ENCODE data around the gene FAM98B. TPM values are rescaled to one million over a fixed set of nuclear protein-coding genes. Genes with fewer than 3 reads are reported as not detected.
"Not testable (repeated sequence)": the region's sequence is repeated elsewhere in the genome, so short reads cannot be mapped to it uniquely, and the experiment has no call there.

FAM98B gene
- total RNA-seq, 1 experiment from 2014 or later: 26.5 TPM

DNA sequence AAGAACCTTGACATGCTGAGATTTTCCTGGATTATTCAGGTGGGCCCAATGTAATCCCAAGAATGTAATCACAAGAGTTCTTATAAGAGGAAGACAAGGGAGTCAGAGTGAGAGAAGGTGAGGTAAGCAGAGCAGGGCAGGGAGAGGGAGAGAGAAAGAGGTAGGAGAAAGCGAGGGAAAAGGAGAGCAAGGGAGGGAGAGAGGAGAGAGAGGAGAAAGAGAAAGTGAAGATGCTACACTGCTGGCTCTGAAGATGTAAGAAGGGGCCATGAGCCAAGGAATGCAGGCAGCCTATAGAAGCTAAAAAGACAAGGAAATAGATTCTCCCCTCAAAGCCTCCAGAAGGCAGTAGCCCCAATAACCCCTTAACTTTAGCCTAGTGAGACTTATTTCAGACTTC is 28.7 kb upstream of the FAM98B start:
- POLR2A ChIA-PET: no interaction called here
- TF ChIP-seq, protein P1, sequence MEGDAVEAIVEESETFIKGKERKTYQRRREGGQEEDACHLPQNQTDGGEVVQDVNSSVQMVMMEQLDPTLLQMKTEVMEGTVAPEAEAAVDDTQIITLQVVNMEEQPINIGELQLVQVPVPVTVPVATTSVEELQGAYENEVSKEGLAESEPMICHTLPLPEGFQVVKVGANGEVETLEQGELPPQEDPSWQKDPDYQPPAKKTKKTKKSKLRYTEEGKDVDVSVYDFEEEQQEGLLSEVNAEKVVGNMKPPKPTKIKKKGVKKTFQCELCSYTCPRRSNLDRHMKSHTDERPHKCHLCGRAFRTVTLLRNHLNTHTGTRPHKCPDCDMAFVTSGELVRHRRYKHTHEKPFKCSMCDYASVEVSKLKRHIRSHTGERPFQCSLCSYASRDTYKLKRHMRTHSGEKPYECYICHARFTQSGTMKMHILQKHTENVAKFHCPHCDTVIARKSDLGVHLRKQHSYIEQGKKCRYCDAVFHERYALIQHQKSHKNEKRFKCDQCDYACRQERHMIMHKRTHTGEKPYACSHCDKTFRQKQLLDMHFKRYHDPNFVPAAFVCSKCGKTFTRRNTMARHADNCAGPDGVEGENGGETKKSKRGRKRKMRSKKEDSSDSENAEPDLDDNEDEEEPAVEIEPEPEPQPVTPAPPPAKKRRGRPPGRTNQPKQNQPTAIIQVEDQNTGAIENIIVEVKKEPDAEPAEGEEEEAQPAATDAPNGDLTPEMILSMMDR (IDR thresholded peaks at IDR 0.05; ENCODE audit: unreplicated experiment): no peak
- intact Hi-C loops (cut with micrococcal nuclease): no loop called here
- no peaks in the 10 kb centered on the region for H3K36me3 Mint-ChIP-seq (ENCODE audit: insufficient read depth, unreplicated experiment)
- BruUV-seq (replicated peaks): no TSS peak
- no peaks in the 10 kb centered on the region for H3K4me1 Mint-ChIP-seq (ENCODE audit: insufficient read depth, unreplicated experiment)
- no peak for DNase-seq (ENCODE audit: unreplicated experiment)
- H3K27ac Mint-ChIP-seq (ENCODE audit: low read depth, unreplicated experiment): no peak overlapping the region
- peaks cover 13% of the 10 kb centered on the region for H3K9me3 Mint-ChIP-seq (ENCODE audit: unreplicated experiment)
- CTCF ChIA-PET: interaction anchor here (0.6 to 1.7 kb wide), 4 partner anchors 15 to 429 kb away, joined by 3 to 13 read pairs (median 4); no protein-coding TSS in a partner anchor
- no peak overlapping the region for H3K4me3 Mint-ChIP-seq (ENCODE audit: unreplicated experiment)
- H3K27me3 Mint-ChIP-seq (ENCODE audit: insufficient read depth, unreplicated experiment): no peaks in the 10 kb centered on the region

DNA sequence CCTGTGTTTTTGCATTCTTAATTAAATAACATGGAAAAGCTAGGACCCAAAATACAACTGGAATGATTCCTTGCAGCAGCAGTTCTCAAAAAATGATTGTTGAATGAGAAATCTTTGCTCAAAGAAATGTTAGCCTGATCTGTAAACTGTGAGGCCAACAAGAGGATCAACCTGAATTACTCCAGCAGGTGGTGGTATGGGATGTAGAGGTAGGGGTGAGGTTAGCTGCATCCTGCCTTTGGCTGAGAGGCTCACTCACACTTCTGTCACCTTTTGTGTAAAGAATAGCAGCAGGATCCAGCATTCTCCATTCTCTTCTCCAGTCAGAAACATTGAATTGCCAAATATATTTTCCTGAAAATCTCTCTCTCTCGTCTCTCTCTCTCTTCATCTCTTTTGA is 26.5 kb upstream of the FAM98B start:
- intact Hi-C loops (cut with micrococcal nuclease): no loop called here
- Mint-ChIP-seq H3K27ac (ENCODE audit: low read depth, unreplicated experiment) (no peak overlapping the region), H3K27me3 (ENCODE audit: insufficient read depth, unreplicated experiment) (peaks cover 4% of the 10 kb centered on the region), H3K4me3 (ENCODE audit: unreplicated experiment) (no peak overlapping the region), H3K4me1 (ENCODE audit: insufficient read depth, unreplicated experiment) (no peaks in the 10 kb centered on the region), H3K36me3 (ENCODE audit: insufficient read depth, unreplicated experiment) (no peaks in the 10 kb centered on the region), H3K9me3 (ENCODE audit: unreplicated experiment) (peaks cover 13% of the 10 kb centered on the region)
- BruUV-seq (replicated peaks): no TSS peak
- TF ChIP-seq, protein P1 (IDR thresholded peaks at IDR 0.05; ENCODE audit: unreplicated experiment): no peak
- ChIA-PET CTCF (interaction anchor here (1.2 to 2.8 kb wide), 3 partner anchors 13 to 272 kb away, joined by 4 to 36 read pairs (median 5); no protein-coding TSS in a partner anchor), POLR2A (no interaction called here)
- DNase-seq (ENCODE audit: unreplicated experiment): no peak

DNA sequence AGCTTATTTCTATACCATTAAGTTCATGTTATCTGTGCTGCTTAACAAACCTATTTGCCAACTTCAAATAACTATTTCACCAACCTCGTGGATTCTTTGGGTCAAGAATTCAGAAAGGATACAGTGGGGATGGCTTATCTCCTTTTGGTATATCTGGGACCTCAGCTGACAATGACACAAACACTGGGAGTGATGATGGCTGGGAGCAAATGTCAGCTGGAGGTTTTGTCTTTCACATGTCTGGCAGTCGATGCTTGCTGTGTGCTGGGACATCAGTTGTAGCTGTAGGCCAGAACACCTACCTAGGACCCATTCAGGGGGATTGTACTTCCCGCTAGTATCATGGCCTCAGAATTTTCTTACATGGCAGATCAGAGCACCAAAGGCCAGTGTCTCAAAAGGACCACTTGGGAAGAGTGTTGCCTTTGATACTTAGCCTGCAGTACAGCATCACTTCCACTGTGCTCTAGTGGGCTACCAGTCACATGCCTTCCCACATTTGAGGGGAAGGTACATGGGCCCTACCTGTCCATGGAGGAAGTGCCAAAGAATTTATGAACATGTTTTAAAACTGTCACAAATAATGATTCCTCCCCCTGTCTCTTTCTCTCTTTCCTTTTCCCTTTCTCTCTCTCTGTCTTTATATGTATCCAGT is 23.7 kb upstream of the FAM98B start:
- ChIA-PET POLR2A (no interaction called here), CTCF (interaction anchor here (0.6 to 0.7 kb wide), 2 partner anchors 10 to 942 kb away, joined by 3 to 4 read pairs; no protein-coding TSS in a partner anchor)
- no peaks in the 10 kb centered on the region for H3K4me1 Mint-ChIP-seq (ENCODE audit: insufficient read depth, unreplicated experiment)
- DNase-seq (ENCODE audit: unreplicated experiment): no peak
- peaks cover 8% of the 10 kb centered on the region for H3K9me3 Mint-ChIP-seq (ENCODE audit: unreplicated experiment)
- peaks cover 25% of the 10 kb centered on the region for H3K27me3 Mint-ChIP-seq (ENCODE audit: insufficient read depth, unreplicated experiment)
- H3K36me3 Mint-ChIP-seq (ENCODE audit: insufficient read depth, unreplicated experiment): no peaks in the 10 kb centered on the region
- no peak overlapping the region for H3K4me3 Mint-ChIP-seq (ENCODE audit: unreplicated experiment)
- no TSS peak for BruUV-seq (replicated peaks)
- intact Hi-C loops (cut with micrococcal nuclease): no loop called here
- no peak overlapping the region for H3K27ac Mint-ChIP-seq (ENCODE audit: low read depth, unreplicated experiment)
- TF ChIP-seq, protein P1 (IDR thresholded peaks at IDR 0.05; ENCODE audit: unreplicated experiment): no peak

DNA sequence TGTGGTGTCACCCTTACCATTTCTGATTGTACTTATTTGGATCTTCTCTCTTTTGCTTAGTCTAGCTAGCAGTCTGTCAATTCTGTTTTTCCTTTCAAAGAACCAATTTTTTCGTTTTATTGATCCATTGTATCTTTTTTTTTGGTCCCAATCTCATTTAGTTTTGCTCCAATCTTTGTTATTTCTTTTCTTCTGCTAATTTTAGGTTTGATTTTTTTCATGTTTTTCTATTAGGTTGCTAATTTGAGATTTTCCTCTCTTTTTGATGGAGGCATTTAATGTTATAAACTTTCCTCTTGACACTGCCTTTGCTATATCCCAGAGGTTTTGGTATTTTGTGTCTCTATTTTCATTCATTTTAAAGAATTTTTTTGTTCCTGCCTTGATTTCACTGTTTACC is 16.9 kb upstream of the FAM98B start:
- CTCF ChIA-PET: interaction anchor here (0.6 to 6.0 kb wide), 2 partner anchors 221 to 252 kb away, joined by 3 to 78 read pairs; no protein-coding TSS in a partner anchor
- H3K4me1 Mint-ChIP-seq (ENCODE audit: insufficient read depth, unreplicated experiment): peaks cover 6% of the 10 kb centered on the region
- intact Hi-C loops (cut with micrococcal nuclease): no loop called here
- H3K27ac Mint-ChIP-seq (ENCODE audit: low read depth, unreplicated experiment): no peak overlapping the region
- DNase-seq (ENCODE audit: unreplicated experiment): no peak
- BruUV-seq (replicated peaks): no TSS peak
- no peaks in the 10 kb centered on the region for H3K36me3 Mint-ChIP-seq (ENCODE audit: insufficient read depth, unreplicated experiment)
- no peak overlapping the region for H3K4me3 Mint-ChIP-seq (ENCODE audit: unreplicated experiment)
- no peaks in the 10 kb centered on the region for H3K9me3 Mint-ChIP-seq (ENCODE audit: unreplicated experiment)
- POLR2A ChIA-PET: no interaction called here
- H3K27me3 Mint-ChIP-seq (ENCODE audit: insufficient read depth, unreplicated experiment): peaks cover 75% of the 10 kb centered on the region
- TF ChIP-seq, protein P1 (IDR thresholded peaks at IDR 0.05; ENCODE audit: unreplicated experiment): no peak

DNA sequence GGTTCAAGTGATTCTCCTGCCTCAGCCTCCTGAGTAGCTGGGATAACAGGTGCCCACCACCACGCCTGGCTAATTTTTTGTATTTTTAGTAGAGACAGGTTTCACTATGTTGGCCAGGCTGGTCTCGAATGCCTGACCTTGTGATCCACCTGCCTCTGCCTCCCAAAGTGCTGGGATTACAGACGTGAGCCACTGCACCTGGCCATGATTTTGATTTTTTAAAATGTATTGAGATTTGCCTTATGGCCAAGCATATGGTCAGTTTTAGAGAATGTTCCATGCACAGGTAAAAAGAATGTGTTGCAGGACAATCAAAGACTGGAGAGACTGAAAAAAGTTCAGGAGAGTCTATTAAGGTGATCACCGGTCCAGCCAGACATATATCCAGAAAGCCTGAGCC is 16.3 kb upstream of the FAM98B start:
- CTCF ChIA-PET: interaction anchor here (0.6 to 6.0 kb wide), 3 partner anchors 221 to 277 kb away, joined by 3 to 78 read pairs (median 3); no protein-coding TSS in a partner anchor
- BruUV-seq (replicated peaks); H3K27ac Mint-ChIP-seq (ENCODE audit: low read depth, unreplicated experiment); intact Hi-C loops (cut with micrococcal nuclease); H3K36me3 Mint-ChIP-seq (ENCODE audit: insufficient read depth, unreplicated experiment); H3K4me1 Mint-ChIP-seq (ENCODE audit: insufficient read depth, unreplicated experiment); H3K9me3 Mint-ChIP-seq (ENCODE audit: unreplicated experiment); H3K4me3 Mint-ChIP-seq (ENCODE audit: unreplicated experiment); POLR2A ChIA-PET; DNase-seq (ENCODE audit: unreplicated experiment): not testable (repeated sequence)
- peaks cover 69% of the 10 kb centered on the region for H3K27me3 Mint-ChIP-seq (ENCODE audit: insufficient read depth, unreplicated experiment)

Measured in MCF 10A (cell line).